Kidney epithelial cell (primary cell): Measurements from ENCODE around the gene C1orf87. TPM values are rescaled to one million over a fixed set of nuclear protein-coding genes. Genes with fewer than 3 reads are reported as not detected.

Source experiments
- DNase-seq: peaks from one replicate; pipeline ENCODE4 v3.0.0-alpha.2; 2010; ENCODE audit warnings: low read depth
- H3K27me3 ChIP-seq: 2 replicates; pipeline ENCODE4 v1.6.0; 2011; ENCODE audit warnings: low read length; ENCODE audit not compliant: control insufficient read depth, insufficient read depth
- H3K36me3 ChIP-seq: 2 replicates; pipeline ENCODE4 v1.5.1; 2011; ENCODE audit warnings: low read length; ENCODE audit not compliant: control insufficient read depth, insufficient read depth
- H3K4me3 ChIP-seq: 2 replicates; pipeline ENCODE4 v1.5.1; 2011; ENCODE audit warnings: low read depth, mild to moderate bottlenecking, control low read depth, low read length
- total RNA-seq: library from RNA; depleted of rRNA; stranded (reverse); fragments of >200 nt; gene quantifications from 2 replicates; pipeline ENCODE4 v1.2.3, GENCODE V29; 2015
- TF ChIP-seq, protein P1 (sequence below): IDR thresholded peaks from 2 replicates; pipeline ENCODE4 v1.5.1; 2011; ENCODE audit warnings: mild to moderate bottlenecking, moderate library complexity, low read length, control low read depth, inconsistent platforms; ENCODE audit not compliant: insufficient read depth, poor library complexity, severe bottlenecking

Gene C1orf87
- total RNA-seq, 1 donor from 2014 or later, result not detected

GRCh38 chr1:60041783-60042182 lies 31.8 kb downstream of the C1orf87 start:
- TF ChIP-seq, protein P1, sequence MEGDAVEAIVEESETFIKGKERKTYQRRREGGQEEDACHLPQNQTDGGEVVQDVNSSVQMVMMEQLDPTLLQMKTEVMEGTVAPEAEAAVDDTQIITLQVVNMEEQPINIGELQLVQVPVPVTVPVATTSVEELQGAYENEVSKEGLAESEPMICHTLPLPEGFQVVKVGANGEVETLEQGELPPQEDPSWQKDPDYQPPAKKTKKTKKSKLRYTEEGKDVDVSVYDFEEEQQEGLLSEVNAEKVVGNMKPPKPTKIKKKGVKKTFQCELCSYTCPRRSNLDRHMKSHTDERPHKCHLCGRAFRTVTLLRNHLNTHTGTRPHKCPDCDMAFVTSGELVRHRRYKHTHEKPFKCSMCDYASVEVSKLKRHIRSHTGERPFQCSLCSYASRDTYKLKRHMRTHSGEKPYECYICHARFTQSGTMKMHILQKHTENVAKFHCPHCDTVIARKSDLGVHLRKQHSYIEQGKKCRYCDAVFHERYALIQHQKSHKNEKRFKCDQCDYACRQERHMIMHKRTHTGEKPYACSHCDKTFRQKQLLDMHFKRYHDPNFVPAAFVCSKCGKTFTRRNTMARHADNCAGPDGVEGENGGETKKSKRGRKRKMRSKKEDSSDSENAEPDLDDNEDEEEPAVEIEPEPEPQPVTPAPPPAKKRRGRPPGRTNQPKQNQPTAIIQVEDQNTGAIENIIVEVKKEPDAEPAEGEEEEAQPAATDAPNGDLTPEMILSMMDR, result no peak
- no peak overlapping the region for H3K4me3 ChIP-seq
- no peaks in the 10 kb centered on the region for H3K36me3 ChIP-seq
- no peak for DNase-seq
- no peaks in the 10 kb centered on the region for H3K27me3 ChIP-seq

GRCh38 chr1:60037669-60038068 lies 35.9 kb downstream of the C1orf87 start:
- no peak for DNase-seq
- Histone ChIP-seq H3K4me3 (no peak overlapping the region), H3K27me3 (no peaks in the 10 kb centered on the region), H3K36me3 (no peaks in the 10 kb centered on the region)
- TF ChIP-seq, protein P1, result no peak

DNA sequence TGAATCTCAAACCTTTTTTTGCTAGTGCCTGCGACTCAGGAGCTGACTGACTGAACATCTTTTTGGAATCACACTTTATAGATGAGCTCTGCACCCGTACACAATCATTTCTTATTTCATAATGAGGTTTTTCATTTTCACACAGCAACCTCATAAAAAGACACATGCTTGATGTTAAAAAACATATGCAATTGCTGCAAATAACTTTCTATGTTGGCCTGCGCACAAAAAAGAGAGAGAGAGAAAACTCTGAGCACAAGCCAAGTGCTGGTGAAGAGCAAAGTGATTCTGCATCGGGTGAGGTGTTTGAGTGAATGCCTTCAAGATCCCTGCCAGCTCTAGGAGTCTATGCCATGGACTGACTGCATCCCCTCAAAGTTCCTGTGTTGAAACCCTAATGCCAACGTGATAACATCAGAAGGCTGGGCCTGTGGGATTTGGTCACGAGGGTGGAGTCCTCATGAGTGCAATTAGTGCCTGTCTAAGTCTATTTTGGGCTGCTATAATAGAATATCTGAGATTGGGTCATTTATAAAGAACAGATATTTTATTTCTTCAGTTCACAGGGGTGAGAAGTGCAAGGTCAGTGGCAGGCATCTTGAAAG lies 36.6 kb downstream of the C1orf87 start:
- TF ChIP-seq, protein P1, result no peak
- H3K27me3 ChIP-seq, result no peaks in the 10 kb centered on the region
- DNase-seq, result no peak
- no peak overlapping the region for H3K4me3 ChIP-seq
- no peaks in the 10 kb centered on the region for H3K36me3 ChIP-seq

GRCh38 chr1:60035921-60036320 lies 37.6 kb downstream of the C1orf87 start:
- Histone ChIP-seq H3K4me3 (no peak overlapping the region), H3K36me3 (no peaks in the 10 kb centered on the region), H3K27me3 (no peaks in the 10 kb centered on the region)
- TF ChIP-seq, protein P1, result no peak
- no peak for DNase-seq

DNA sequence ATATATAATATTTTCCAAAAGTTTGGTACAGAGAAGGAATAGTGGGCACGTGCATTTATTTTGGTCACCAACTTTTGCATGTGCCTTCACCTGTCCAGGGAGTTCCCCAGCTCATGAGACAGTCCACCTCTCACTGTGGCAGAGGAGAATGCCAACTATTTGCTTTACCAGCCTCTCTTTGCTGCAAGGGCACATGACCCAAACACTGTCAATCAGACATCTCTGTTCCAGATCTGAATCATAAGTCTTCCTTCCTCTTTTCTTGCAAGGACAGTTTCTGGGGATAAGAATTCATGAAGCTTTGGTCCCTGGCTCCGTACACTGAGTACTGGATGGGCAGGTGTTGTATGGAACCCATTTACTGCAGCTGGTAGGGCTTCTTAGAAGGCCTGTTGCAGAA lies 38.6 kb downstream of the C1orf87 start:
- H3K4me3 ChIP-seq, result no peak overlapping the region
- TF ChIP-seq, protein P1, result no peak
- no peak for DNase-seq
- H3K36me3 ChIP-seq, result no peaks in the 10 kb centered on the region
- H3K27me3 ChIP-seq, result no peaks in the 10 kb centered on the region

- TF ChIP-seq, protein P1, result no peak
- no peaks in the 10 kb centered on the region for H3K36me3 ChIP-seq
- no peak overlapping the region for H3K4me3 ChIP-seq
- no peaks in the 10 kb centered on the region for H3K27me3 ChIP-seq
- DNase-seq, result no peak
Observed at GRCh38 chr1:60033066-60033465, 40.5 kb downstream of the C1orf87 start.
